Hepatic stellate cell (primary cell): ENCODE data around the gene ERGIC1.
A peak's percentile ranks its signal among the peaks of the same experiment; 100 is the strongest.

Experiments used
- DNase-seq: peaks from one replicate; pipeline ENCODE4 v3.0.0; 2011; ENCODE audit warnings: low spot score

ERGIC1 gene

GRCh38 chr5:172902497-172903472 is 68.7 kb downstream of the ERGIC1 start:
- DNase-seq = peak; percentile 93

GRCh38 chr5:172903790-172904189 is 69.7 kb downstream of the ERGIC1 start:
- peak; percentile 51 for DNase-seq

GRCh38 chr5:172904312-172904642 is 70.2 kb downstream of the ERGIC1 start:
- no peak for DNase-seq

- DNase-seq = no peak
These were observed 70.7 kb downstream of the ERGIC1 start for GRCh38 chr5:172904643-172905345.

- no peak for DNase-seq
These were observed 71.5 kb downstream of the ERGIC1 start for GRCh38 chr5:172905346-172906140.

GRCh38 chr5:172906436-172906835 is 72.4 kb downstream of the ERGIC1 start:
- peak; percentile 65 for DNase-seq

DNA sequence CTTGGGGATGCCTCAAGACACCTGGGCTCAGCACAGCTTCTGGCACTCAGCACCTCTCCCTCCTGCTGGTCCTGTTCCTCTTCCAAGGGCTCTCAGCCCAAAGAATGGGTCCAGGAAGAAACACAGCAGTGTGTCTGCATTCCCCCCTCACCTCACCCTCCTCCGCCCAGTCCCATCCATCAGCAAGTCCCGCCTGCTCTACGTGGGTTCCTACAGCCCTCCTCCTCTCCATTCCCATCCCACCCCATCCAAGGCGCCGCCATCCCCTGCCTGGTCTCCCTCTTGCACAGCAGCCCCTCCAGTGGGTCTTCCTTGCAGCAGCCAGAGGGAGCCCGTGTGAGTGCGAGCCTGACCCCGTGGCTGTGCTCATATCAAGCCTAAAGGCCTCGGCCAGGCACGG is 72.8 kb downstream of the ERGIC1 start:
- DNase-seq = no peak

DNA sequence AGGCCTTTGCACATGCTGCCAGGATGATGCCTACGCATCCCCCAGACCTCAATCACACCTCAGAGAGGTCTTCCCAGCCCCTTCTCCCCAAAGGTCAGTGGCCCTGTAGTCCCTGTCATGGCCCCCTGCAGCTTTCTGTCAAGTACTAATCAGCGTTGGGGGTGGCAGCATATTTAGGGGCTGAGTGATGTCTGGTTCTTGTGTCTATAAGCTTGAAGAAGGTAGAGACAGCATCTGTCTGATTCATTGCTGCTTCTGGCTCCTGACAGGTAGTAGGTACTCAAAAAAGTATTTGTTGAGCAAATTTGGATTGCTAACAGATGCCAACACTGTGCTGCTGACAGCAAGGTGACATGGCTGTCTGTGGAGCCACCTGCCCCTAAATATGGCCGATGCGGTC is 73.6 kb downstream of the ERGIC1 start:
- DNase-seq = no peak

DNA sequence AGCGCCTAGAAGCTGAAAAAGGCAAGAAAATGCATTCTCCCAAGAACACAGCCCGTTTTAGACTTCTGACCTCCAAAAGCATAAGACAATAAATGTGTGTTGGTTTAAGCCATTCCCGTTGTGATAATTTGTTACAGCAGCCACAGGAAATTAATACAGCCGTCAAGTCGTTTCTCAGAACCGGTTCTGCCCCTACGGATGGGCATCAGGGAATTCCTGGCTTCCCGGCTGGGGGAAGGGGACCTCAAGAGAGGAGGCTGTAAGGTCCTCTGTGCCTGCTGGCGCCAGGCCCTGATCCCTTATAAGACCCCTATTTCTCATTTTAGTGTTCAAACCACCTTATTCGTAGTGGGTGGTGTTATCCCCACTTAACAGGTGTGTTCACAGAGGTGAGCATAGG is 74.6 kb downstream of the ERGIC1 start:
- no peak for DNase-seq

DNA sequence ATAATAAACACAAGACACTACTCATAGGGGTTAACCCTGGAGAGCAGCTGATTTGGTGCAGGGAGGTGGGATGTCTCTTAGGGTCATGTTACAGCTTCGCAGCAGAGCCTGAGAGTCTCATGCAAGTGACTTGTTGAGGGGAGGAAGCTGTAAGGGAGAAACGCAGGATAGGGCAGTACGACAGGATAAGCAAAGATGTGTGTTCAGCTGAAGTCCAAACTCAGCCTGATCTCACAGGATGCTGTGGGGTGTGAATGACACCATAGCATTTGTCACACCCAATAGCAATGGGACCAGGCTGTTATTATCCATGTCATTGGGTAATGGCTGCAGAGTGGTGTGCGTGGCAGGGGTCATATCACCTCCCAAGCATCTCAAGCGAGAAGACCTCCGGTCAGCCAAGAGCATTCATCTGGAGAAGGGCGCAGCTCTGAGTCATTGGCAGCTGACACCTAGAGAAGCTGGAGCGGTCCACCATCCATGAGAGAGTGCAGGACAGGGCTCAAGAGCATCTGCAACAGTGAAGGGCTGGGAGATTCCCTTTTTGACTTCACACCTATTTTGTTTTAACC is 76.0 kb downstream of the ERGIC1 start:
- DNase-seq = no peak

DNA sequence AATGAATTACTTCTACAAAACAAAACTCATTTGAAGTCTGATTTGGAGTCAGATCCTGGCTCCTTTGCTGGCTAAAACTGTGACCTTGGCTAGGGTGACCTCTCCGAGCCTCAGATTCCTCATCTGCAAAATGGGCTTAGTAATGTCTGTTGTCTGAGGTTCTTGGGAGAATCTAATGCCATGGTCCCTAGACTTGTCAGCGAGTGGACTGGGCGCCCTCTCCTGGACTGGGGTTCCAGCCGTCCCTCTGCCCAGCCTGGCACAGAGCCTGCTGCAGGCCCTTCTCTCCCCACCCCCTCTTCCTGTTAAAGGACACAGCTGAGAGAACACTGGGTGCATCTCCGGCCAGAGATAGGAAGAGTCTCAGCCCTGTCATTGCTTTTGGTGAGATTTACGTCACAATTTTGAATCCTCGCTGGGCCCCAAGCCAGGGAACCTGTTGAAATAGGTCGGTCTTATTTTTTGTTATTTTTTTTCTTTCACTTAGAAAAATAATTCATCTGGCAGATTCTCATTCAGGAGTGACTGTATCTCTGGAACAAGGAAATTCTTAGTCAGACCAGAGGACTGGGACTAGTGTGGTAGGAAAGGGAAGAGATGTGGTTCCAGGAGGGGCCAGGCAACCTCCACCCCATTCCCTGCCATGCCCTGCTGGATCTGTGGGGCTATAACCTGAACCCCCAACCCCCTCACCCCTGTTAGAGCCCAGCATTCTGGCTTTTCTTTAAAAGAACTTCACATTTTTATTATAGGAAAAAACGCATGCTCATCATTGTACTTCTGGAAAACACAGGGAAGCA is 77.0 kb downstream of the ERGIC1 start:
- DNase-seq = peak; percentile 69

DNA sequence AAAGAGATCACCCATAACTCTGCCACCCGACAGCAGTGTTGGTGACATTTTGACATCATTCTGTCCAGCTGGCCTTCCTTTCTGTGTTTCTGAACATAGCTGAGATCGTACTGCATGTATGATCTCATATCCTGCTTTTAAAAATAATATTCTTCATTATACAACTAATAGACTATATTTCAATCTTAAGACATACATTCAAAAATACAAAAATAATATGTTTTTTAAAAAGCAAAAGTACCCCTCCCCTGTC is 77.5 kb downstream of the ERGIC1 start:
- DNase-seq = no peak

DNA sequence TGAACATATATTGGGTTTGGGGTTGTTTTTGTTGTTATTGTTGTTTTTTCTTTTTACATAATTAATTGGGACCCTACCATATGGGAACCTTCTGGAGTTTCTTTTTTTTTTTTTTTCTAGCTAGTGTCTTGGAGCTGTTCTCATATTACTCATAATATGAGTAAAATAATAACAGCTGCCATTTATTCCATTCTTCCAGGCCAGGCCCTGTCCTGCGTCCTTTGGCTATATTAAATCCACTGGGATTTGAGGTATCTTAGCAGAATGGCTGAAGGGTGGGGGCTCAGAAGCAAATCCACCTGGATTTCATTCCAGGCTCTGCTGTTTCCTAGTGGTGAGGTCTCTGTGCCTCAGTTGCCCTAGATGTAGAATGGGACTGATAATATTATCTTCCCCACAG is 77.9 kb downstream of the ERGIC1 start:
- DNase-seq = no peak

DNA sequence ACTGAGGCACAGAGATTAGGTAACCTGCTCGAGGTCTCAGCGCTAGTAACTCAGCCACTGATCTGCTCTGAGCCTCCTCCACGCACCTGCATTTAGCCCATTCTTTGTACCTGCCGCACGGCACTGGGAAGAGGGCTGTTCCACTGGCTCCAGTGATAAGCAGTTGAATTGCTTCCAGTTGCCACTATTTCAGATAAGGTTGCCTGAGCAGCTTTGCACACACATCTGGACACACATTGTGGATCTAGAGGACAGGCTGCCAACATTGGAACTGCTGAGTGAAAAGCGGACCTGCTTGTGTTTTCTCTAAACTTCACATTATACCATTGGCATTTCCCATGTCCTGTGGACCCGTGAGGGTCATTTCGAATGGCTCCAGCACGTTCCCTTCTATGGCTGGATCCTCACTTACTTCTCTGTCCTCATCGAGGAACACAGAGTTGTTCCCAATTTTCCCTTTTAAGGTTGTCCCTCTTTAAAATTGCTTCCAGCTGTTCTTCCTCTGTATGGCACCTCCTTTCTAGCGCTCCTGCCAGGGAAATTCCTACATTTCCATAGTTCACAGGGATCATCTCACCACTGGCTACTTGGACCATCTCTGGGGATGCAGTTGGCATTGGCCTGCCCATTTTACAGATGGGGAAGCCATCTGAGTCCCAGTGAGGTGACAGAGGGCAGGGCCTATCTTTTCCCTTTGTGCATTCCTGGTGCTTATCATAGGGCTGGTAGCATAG is 79.2 kb downstream of the ERGIC1 start:
- DNase-seq = no peak

- no peak for DNase-seq
These were observed 81.5 kb downstream of the ERGIC1 start for GRCh38 chr5:172915514-172915913.

GRCh38 chr5:172918421-172919371 is 84.6 kb downstream of the ERGIC1 start:
- DNase-seq = no peak

GRCh38 chr5:172919525-172920446 is 85.7 kb downstream of the ERGIC1 start:
- DNase-seq = no peak

DNA sequence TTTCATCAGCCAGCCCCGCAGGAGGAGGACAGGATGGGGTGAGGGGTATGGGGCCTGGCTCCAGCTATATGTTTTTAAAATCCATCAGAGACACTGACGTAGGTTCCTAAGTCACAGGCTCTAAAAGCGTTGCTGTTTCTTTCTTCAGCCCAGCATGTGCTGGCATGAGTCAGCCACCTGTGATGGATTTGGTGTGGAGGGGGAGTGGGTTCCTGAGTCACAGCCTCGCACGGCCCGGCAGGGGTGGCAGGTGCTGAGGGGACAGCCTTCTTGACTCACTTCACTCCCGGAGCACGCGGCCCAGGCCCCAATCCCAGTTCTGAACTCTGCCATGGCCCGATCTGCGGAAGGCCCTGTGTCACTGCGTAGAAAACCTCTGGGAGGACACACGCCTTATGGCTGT is 86.4 kb downstream of the ERGIC1 start:
- peak; percentile 89 for DNase-seq

DNA sequence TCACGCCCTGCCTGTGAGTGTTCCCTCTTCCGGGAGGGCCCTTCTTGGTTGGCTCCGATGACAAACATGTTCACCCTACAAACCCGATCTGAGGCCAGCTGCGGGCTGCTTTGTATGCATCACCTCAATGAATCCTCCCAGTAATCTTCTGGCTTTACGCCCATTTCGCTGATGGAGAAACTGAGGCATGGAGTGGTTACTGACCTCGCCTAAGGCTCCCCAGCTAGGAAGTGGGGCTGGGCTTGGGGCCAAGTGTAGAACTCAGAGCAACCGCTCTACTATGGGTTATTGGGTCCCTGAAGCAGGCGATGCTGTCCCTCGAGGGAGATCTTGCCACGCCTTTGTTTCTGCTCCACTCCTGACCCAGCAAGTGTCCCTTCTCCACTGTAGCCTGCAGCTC is 86.9 kb downstream of the ERGIC1 start:
- no peak for DNase-seq
